Stimulated activated CD4-positive, alpha-beta T cell treated with anti-CD3 and anti-CD28 coated beads, Interleukin-1b, Interleukin-23, amount 100 ng/mL, for 24 hours (primary cell): ENCODE data around the gene C16orf82.

ENCODE experiments used
- DNase-seq, 4 experiments: peaks; one replicate each; pipeline ENCODE4 v3.0.0-alpha.2; 2020; ENCODE audit warnings: low read depth in 4 of 4, low spot score in 1 of 4

The C16orf82 gene

DNA sequence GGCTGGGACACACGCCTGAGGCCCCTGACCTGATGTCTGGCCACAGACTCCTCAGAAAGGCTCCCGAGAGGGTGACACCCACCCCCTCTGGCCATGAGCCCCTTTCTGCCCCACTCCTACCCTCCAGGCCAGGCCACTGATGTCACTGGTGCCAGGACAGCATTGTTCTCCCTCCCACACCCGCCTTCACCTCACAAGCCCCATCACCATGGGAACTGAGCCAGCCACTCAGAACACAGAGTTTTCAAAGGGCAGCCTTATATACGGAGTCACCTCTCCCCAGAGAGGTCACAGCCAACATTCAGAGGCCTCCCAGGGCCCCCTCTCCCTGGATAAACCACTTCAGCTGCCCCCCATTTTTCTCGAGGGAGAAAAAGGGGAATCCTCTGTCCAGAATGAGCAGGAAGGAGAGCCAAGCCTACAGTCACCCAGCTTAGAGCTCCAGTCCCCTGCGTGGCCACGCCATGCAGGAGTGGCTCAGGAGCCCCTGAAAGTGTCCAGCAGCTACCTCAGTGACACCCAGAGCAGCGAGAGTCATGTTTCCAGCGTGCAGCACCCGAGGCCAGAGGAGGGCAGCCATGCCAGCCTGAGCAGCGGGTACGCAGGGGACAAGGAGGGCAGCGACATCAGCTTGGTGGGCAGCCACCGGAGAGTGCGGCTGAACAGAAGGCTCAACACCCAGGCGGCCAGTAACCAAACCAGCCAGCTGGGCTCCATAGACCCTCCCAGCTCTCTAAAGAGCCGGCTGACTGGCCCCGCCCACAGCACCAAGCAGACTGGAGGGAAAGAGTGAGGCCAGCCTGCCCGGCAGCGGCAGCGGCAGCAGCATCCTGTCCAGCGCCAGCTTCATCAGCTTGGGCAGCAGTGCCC, at the start of gene C16orf82:
TSS of gene C16orf82 (plus strand) at position 260 of the 870 bp plus-strand sequence.
- DNase-seq, result no peak

DNA sequence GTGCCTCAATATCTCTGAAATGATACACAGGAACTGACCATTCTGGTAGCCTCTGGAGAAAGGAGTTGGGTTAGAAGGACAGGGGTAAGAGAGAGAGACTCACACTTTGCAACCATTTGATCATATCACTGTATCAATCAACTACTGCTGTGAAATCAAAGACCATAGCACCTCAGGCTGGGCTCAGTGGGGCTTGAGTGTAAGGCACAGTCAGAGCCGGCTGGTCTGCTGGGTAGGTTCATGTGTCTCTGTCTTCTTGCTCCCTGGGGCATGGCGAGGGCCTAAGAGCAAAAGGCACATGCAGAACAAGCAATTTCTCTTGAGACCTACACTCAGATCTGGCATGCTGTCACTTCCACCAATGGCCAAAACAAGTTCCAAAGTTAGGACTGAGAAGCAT, 46.7 kb upstream of the C16orf82 start:
- no peak for DNase-seq

GRCh38 chr16:27024010-27024409, 42.7 kb upstream of the C16orf82 start:
- no peak for DNase-seq

DNA sequence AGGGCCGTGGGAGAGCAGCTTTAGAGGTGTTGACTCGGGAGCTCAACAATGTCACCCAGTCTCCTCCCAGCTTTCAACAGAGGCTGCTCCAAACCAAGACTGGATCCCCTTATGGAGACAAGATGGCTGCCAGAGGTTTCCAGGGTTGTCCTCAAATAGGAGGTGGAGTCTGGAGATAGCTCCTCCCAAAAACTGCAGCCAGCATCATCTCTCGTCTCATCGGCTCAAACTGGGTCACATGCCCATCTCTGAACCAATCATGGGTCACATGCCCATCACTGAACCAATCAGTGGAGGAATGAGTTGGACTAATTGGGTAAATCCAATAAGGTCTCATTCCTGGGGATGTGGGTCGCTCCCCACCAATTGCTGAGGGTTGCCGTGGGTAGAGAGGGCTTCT, 41.1 kb upstream of the C16orf82 start:
- DNase-seq, result no peak

GRCh38 chr16:27027971-27028370, 38.8 kb upstream of the C16orf82 start:
- no peak for DNase-seq

- DNase-seq, result no peak
Measured at GRCh38 chr16:27028591-27029110, 38.1 kb upstream of the C16orf82 start.

DNA sequence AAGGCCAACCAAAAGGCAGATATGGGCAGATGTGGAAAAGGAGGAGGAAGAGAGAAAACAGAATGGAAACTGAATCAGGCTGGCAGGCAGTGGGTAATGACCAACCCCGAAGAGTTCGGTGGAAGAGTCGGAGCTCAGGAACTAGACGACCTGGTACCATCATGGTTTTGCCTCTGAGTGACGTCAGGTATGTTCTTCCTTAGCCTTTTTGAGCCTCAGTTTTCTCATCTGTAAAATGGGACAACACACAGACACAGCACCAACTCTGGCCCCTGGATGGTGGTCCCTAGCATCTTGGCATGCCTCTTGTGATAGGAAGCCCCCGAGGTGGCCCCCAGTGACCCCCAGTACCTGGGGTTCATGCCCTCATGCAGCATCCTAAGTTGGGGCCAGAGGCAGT, 37.2 kb upstream of the C16orf82 start:
- DNase-seq, result no peak

DNA sequence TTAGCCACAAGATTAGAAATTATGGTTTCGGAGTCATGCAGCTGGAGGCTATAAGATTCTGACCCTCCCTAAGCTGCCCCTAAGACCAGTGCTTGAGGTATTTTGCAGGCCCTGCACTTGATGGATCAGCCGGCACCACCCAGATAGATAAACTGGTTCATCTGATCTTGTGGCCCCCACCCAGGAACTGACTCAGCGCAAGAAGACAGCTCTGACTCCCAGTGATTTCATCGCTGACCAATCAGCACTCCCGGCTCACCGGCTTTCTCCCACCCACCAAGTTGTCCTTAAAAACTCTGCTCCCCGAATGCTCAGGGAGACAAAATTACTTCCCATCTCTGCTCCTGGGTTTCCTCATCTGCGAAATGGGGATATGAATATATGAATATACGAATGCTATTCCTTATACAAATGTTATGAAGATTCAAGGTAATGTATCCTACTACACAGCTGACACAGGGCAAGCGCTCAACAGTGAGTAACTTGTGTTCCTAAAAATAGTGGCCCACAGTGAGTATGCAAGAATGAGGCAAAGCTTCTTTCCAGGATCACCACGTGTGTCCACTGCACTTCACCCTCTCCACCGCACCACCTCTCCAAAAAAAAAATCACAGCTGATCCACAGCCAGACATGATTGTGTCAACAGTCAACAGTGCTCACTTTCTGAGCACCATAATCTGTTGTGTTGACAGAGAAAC, 33.3 kb upstream of the C16orf82 start:
- no peak for DNase-seq

GRCh38 chr16:27040732-27041131, 26.0 kb upstream of the C16orf82 start:
- DNase-seq, result no peak

GRCh38 chr16:27046958-27047518, 19.7 kb upstream of the C16orf82 start:
- no peak for DNase-seq

DNA sequence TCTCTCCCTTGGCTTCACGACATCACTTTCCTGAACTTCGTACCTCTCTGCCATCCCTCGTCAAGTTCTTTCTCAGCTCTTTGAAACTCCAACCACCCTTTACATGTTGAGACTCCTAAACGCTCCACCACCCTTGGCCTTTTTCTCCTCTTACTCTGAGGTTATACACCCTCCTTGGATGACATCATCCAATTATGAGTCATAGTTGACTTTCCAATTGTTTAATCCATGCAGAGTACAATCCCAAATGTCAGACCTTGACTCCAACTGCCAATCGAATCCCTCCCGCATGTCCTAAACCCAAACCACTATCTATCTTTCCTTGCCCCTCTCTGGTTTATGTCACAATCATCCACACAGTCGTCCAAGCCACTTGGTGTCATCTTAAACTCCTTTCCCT, 18.4 kb upstream of the C16orf82 start:
- DNase-seq, result no peak

DNA sequence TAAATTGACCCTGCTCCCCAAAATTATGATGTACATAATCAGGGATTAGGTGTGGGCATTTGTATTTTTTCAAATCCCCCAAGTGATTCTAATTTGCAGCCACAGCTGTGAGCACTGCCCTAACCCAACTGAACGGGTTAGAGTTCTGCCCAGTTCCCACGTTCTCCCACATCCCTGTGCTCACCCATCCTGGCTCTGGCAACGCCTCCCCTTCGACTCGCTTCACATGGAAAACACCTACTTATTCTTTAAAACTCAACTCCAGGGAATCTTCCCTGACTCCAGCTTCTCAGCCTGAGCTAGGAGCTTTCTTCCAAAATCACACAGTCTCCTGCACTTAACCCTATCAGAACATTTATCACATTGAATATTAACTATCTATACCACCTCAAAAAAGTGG, 17.6 kb upstream of the C16orf82 start:
- no peak for DNase-seq

- no peak for DNase-seq
Measured at GRCh38 chr16:27052007-27052406, 14.7 kb upstream of the C16orf82 start.

- no peak for DNase-seq
Measured at GRCh38 chr16:27053996-27054395, 12.7 kb upstream of the C16orf82 start.

DNA sequence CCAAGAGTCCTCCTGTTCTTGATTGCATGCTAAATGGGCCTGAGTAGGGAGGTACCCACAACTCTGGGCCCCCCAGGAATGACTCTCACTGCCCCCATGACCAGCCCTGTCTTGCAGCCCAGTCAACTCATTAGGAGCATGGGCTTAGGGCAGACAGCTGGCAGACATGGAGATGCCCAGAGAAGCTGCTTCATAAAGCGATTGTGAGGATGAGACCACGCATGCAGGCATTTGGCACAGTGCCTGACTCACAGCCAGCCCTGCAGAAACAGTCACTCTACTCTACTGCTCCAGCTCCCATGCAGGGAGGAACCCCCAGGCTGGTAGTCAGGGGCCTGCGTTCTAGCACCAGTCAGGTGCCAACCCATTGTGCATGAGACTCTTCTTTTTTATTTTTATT, 8.4 kb upstream of the C16orf82 start:
- no peak for DNase-seq

DNA sequence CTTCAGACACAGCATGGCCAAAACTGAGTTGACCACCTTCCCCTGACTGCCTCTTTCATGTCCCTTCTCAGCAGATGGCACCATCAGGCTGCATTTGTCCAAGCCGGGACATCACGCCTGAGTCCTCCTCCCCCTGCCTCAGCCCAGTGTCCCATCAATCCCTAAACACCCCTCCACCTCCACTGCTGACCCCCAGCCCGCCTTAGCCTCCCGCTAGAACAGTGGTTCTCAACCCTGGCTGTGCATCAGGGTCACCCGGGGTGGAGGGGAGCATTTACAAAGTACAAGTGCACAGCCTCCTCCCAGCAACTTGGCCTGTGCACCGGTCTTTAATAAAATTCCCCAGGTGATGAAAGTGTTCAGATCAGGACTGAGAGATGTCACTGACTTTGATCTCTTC, 4.0 kb downstream of the C16orf82 start:
- no peak for DNase-seq

GRCh38 chr16:27073733-27074132, 7.0 kb downstream of the C16orf82 start:
- no peak for DNase-seq

GRCh38 chr16:27080895-27081294, 14.2 kb downstream of the C16orf82 start:
- no peak for DNase-seq

GRCh38 chr16:27083861-27084261, 17.1 kb downstream of the C16orf82 start:
- DNase-seq, result no peak

DNA sequence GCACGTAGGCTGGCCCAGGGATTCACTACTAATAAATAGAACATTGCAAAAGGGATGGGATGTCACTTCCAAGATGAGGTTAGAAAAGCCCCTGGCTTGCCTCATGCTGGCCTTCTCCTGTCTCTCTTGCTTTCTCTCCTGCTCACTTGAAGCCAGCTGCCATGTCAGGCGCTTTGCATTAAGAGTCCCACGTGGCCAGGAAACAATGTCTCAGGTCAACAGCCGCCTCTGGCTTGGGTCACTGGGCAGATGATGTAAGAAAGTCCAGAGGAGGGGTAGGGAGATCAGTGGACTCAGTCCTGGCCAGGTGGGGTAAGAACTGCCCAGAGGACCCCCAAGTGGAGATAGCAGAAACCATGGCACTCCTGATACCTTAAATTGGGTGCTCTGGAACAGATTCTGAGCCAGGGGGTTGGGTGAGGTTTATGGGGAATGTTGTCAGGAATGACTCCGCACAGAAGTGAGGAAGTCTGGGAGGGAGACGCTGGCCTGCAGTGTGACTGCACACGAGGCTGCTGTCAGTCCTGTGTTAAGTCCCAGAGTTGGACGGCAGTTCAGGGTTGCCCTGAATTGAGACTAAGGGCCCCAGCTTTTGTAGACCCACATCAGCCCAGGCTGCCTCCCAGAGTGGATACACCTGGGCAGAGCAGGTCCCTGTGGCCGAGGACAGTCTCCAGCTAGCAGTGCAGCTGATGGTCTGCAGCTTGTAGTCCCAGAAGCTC, 17.7 kb downstream of the C16orf82 start:
- no peak for DNase-seq

DNA sequence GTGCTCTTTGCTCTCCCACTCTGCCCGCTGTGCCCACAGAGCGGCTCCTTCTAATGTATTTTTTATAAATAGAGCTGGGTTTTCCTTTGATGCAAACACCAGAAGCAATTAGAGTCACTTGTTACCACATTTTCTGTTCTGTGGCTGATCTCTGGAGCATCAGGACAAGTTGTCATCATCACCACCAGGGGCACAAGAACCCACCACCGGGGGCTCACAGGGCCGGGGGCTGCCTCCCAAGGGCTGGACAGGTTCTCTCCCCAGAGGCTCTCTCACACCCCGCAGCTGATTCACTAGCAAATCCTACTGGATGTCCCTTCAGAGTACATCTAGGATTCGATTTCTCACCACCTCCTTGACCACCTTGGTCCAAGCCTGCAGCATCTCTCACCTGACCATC, 18.5 kb downstream of the C16orf82 start:
- no peak for DNase-seq
